Measurements from ENCODE around the gene PAWR. TPM values are rescaled to one million over a fixed set of nuclear protein-coding genes. Genes with fewer than 3 reads are reported as not detected.
"Not testable (repeated sequence)": the region's sequence is repeated elsewhere in the genome, so short reads cannot be mapped to it uniquely, and the experiment has no call there.

Gene PAWR
- total and polyA plus RNA-seq, 2 experiments from 2014 or later = 54.4 to 62.6 TPM

- DNase-seq = no peak
- H3K9me3 ChIP-seq (ENCODE audit: low read depth) = no peaks in the 10 kb centered on the region
- no peaks in the 10 kb centered on the region for H3K27me3 ChIP-seq (replicated peaks; ENCODE audit: insufficient read depth)
- no peak overlapping the region for H3K4me2 ChIP-seq (ENCODE audit: unreplicated experiment)
- peaks cover 100% of the 10 kb centered on the region for H3K79me2 ChIP-seq (ENCODE audit: insufficient read depth)
- peaks cover 9% of the 10 kb centered on the region; the same call in 1 of the 2 replicates for H3K36me3 ChIP-seq (ENCODE audit: low read depth)
- H3F3A ChIP-seq (ENCODE audit: insufficient read depth) = 0 out of 2 replicates have a peak, but pooled peaks cover 3% of the 10 kb centered on the region
- H2AFZ ChIP-seq = no peak overlapping the region
- WGBS, 2 experiments (ENCODE audit: low coverage in 1 of 2, low lambda C conversion rate in 2 of 2, missing lambda C conversion rate in 2 of 2) = 95 to 100% methylated on average over 2 of the region's 2 CpGs
- no peaks in the 10 kb centered on the region for H3K9me2 ChIP-seq (ENCODE audit: insufficient read depth)
- in situ Hi-C loops (cut with MboI) = no loop called here
- TF ChIP-seq EZH2phosphoT487 (IDR thresholded peaks at IDR 0.05; ENCODE audit: insufficient read depth, low read depth) (no peak), EZH2 (IDR thresholded peaks at IDR 0.05; ENCODE audit: insufficient read depth, poor library complexity, severe bottlenecking) (no peak)
- H3K9ac ChIP-seq = no peak overlapping the region
- no peaks in the 10 kb centered on the region for H4K20me1 ChIP-seq (ENCODE audit: insufficient read depth)
- no peaks in the 10 kb centered on the region for H3K4me1 ChIP-seq (ENCODE audit: insufficient read depth)
- no peak overlapping the region for H3K4me3 ChIP-seq
- no peak overlapping the region for H3K27ac ChIP-seq
Measured at GRCh38 chr12:79650440-79650839, 40.3 kb downstream of the PAWR start.

DNA sequence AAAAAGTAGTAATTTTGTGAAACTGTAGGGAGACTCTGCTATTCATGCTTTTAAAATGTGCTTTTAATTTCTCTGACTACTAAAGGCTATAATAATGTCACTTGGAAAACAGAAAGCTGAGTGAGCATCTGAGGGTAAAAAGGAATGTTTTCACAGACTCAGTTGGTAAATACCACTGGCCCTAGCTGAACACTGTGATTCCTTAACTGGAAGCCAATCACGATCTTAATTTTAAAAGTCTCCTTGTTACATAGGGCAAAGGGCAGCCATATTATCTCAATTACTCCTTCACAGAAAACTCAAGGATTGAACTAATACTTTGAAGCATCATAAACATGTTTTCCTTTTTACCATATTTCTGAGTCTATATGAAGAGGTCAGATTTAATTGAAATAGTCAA is 41.9 kb downstream of the PAWR start:
- H3K4me1 ChIP-seq (ENCODE audit: insufficient read depth) = no peaks in the 10 kb centered on the region
- no peak overlapping the region for H3K9ac ChIP-seq
- no peak overlapping the region for H3K4me3 ChIP-seq
- H3K27me3 ChIP-seq (replicated peaks; ENCODE audit: insufficient read depth) = no peaks in the 10 kb centered on the region
- no peak for DNase-seq
- in situ Hi-C loops (cut with MboI) = no loop called here
- H3K9me2 ChIP-seq (ENCODE audit: insufficient read depth) = no peaks in the 10 kb centered on the region
- 0% methylated on average over 1 of the region's 1 CpG for WGBS, 2 experiments (ENCODE audit: low coverage in 1 of 2, low lambda C conversion rate in 2 of 2, missing lambda C conversion rate in 2 of 2)
- H3K79me2 ChIP-seq (ENCODE audit: insufficient read depth) = peaks cover 100% of the 10 kb centered on the region
- no peak overlapping the region for H3K27ac ChIP-seq
- no peak for TF ChIP-seq EZH2 (IDR thresholded peaks at IDR 0.05; ENCODE audit: insufficient read depth, poor library complexity, severe bottlenecking)
- H3K9me3 ChIP-seq (ENCODE audit: low read depth) = no peaks in the 10 kb centered on the region
- H4K20me1 ChIP-seq (ENCODE audit: insufficient read depth) = no peaks in the 10 kb centered on the region
- 0 out of 2 replicates have a peak, but pooled peaks cover 3% of the 10 kb centered on the region for H3F3A ChIP-seq (ENCODE audit: insufficient read depth)
- H3K36me3 ChIP-seq (ENCODE audit: low read depth) = peaks cover 10% of the 10 kb centered on the region; the same call in 1 of the 2 replicates
- H2AFZ ChIP-seq = no peak overlapping the region
- H3K4me2 ChIP-seq (ENCODE audit: unreplicated experiment) = no peak overlapping the region

DNA sequence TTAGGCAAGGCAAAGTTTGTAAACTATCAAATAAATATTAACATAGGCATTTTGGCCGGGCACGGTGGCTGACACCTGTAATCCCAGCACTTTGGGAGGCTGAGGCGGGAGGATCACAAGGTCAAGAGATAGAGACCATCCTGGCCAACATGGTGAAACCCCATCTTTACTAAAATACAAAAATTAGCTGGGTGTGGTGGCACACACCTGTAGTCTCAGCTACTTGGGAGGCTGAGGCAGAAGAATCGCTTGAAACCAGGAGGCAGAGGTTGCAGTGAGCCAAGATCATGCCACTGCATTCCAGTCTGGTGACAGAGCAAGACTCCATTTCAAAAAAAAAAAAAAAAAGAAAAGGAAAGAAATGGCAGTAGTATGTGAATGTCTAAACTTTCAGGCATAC is 43.9 kb downstream of the PAWR start:
- H3F3A ChIP-seq (ENCODE audit: insufficient read depth); H3K4me2 ChIP-seq (ENCODE audit: unreplicated experiment); H3K4me3 ChIP-seq; H3K4me1 ChIP-seq (ENCODE audit: insufficient read depth); DNase-seq; H3K9me2 ChIP-seq (ENCODE audit: insufficient read depth); H3K27ac ChIP-seq; H2AFZ ChIP-seq; H4K20me1 ChIP-seq (ENCODE audit: insufficient read depth); H3K9me3 ChIP-seq (ENCODE audit: low read depth); H3K9ac ChIP-seq; H3K27me3 ChIP-seq (replicated peaks; ENCODE audit: insufficient read depth); in situ Hi-C loops (cut with MboI): not testable (repeated sequence)
- Histone ChIP-seq H3K79me2 (ENCODE audit: insufficient read depth) (peaks cover 100% of the 10 kb centered on the region), H3K36me3 (ENCODE audit: low read depth) (peaks cover 11% of the 10 kb centered on the region; the same call in 1 of the 2 replicates)
- 94 to 95% methylated on average over 4 of the region's 4 CpGs for WGBS, 2 experiments (ENCODE audit: low coverage in 1 of 2, low lambda C conversion rate in 2 of 2, missing lambda C conversion rate in 2 of 2)

DNA sequence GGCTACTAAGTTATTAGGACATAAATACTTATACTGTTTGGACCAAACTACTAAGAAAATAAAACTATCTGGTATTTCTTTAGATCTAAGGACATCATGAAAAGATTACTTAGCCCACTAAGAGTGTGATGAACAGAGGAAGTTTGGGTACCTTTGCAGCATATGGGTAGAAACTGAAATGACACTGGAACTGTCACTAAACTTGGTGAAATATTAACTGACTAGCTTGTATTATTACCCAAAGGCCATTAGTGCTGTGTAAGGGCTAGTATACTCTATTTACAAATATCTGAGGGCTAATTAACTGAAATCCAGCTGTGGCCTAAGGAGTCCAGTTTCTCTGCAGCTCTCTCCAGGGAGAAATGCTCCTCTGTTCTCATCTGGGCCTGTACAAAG is 45.5 kb downstream of the PAWR start:
- Histone ChIP-seq H3K9me2 (ENCODE audit: insufficient read depth) (no peaks in the 10 kb centered on the region), H3F3A (ENCODE audit: insufficient read depth) (0 out of 2 replicates have a peak, but pooled peaks cover 1% of the 10 kb centered on the region), H3K36me3 (ENCODE audit: low read depth) (peaks cover 11% of the 10 kb centered on the region; the same call in 1 of the 2 replicates), H3K4me1 (ENCODE audit: insufficient read depth) (no peaks in the 10 kb centered on the region; the same call in none of the 2 replicates), H3K9me3 (ENCODE audit: low read depth) (no peaks in the 10 kb centered on the region), H3K9ac (no peak overlapping the region), H3K4me3 (no peak overlapping the region), H3K4me2 (ENCODE audit: unreplicated experiment) (no peak overlapping the region), H4K20me1 (ENCODE audit: insufficient read depth) (no peaks in the 10 kb centered on the region), H2AFZ (no peak overlapping the region), H3K27me3 (replicated peaks; ENCODE audit: insufficient read depth) (no peaks in the 10 kb centered on the region), H3K79me2 (ENCODE audit: insufficient read depth) (peaks cover 100% of the 10 kb centered on the region), H3K27ac (no peak overlapping the region)
- in situ Hi-C loops (cut with MboI) = no loop called here
- TF ChIP-seq EZH2 (IDR thresholded peaks at IDR 0.05; ENCODE audit: insufficient read depth, poor library complexity, severe bottlenecking) (no peak), EZH2phosphoT487 (IDR thresholded peaks at IDR 0.05; ENCODE audit: insufficient read depth, low read depth) (no peak)
- no peak for DNase-seq
